ENCODE results near the gene PLEK. TPM values are rescaled to one million over a fixed set of nuclear protein-coding genes. Genes with fewer than 3 reads are reported as not detected.

PLEK gene
- total and polyA plus RNA-seq, 9 of the 15 experiments (the other 6 are each of a cell fraction or from before 2014, with no cell fraction given): 0.14 to 1.2 (median 0.36) TPM

GRCh38 chr2:68356599-68357239, 8.4 kb upstream of the PLEK start:
- no peaks in the 10 kb centered on the region for H4K20me1 ChIP-seq (replicated peaks; ENCODE audit: control insufficient read depth, insufficient read depth, low read length)
- FAIRE-seq: no peak
- TF ChIP-seq NR2C2 (CRISPR knock-in tag; IDR thresholded peaks at IDR 0.05) (no peak), NR2C2 (tag; IDR thresholded peaks at IDR 0.05) (0 out of 2 replicates have a peak, but pooled peaks have one; percentile 31), THRB (CRISPR knock-in tag; conservative IDR thresholded peaks at IDR 0.05) (no peak), HDAC8 (tag; IDR thresholded peaks at IDR 0.05) (no peak), CSDE1 (IDR thresholded peaks at IDR 0.05) (no peak), NR2C1 (IDR thresholded peaks at IDR 0.05) (peak; percentile 57; the same call in 1 of the 2 replicates), NR2C1 (tag; IDR thresholded peaks at IDR 0.05) (peak; percentile 65)
- TF ChIP-seq, protein P1, sequence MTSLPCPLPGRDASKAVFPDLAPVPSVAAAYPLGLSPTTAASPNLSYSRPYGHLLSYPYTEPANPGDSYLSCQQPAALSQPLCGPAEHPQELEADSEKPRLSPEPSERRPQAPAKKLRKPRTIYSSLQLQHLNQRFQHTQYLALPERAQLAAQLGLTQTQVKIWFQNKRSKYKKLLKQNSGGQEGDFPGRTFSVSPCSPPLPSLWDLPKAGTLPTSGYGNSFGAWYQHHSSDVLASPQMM (CRISPR knock-in tag; IDR thresholded peaks at IDR 0.05): no peak
- peaks cover 1 to 14% of the 10 kb centered on the region in 2 experiments for H3K4me1 ChIP-seq (replicated peaks in 1 of 2; ENCODE audit: control insufficient read depth in 2 of 2, insufficient read depth in 2 of 2, low read length in 2 of 2)
- intact Hi-C loops (cut with micrococcal nuclease) (loop anchor here (5.0 kb wide), 1 partner anchor 104 kb away; the partner anchor contains the start of gene PPP3R1), in situ Hi-C loops (cut with MboI) (no loop called here)
- no peak for DNase-seq (ENCODE audit: extremely low read depth in 1 of 4, low spot score in 3 of 4)
- peak overlapping the region; percentile 82 for H2AFZ ChIP-seq (ENCODE audit: low read depth, low read length)
- no peak overlapping the region for H3K9ac ChIP-seq (ENCODE audit: insufficient read depth in 1 of 2, low read depth in 2 of 2, low read length in 2 of 2)
- no TSS peak for BruUV-seq (replicated peaks)
- H3K27ac ChIP-seq (ENCODE audit: extremely low read depth, low read depth, low read length): no peak overlapping the region
- no peak overlapping the region for H3K4me3 ChIP-seq
- no peaks in the 10 kb centered on the region for H3K9me1 ChIP-seq (ENCODE audit: control insufficient read depth, insufficient read depth, low read length)
- POLR2A ChIA-PET: interaction anchor here (0.6 to 0.9 kb wide), 2 partner anchors 293 to 303 kb away, joined by 3 to 4 read pairs; no protein-coding TSS in a partner anchor
- no peaks in the 10 kb centered on the region for H3K79me2 ChIP-seq (ENCODE audit: control insufficient read depth, insufficient read depth, low read length)
- WGBS (ENCODE audit: insufficient coverage, low coverage, missing lambda C conversion rate): 94% methylated on average over 4 of the region's 4 CpGs
- no peaks in the 10 kb centered on the region for H3K27me3 ChIP-seq (ENCODE audit: control insufficient read depth in 2 of 2, insufficient read depth in 2 of 2, low read length in 2 of 2)
- no peaks in the 10 kb centered on the region for H3K36me3 ChIP-seq (ENCODE audit: control insufficient read depth, insufficient read depth, low read length)
- H3K4me2 ChIP-seq (ENCODE audit: insufficient read depth, low read length): no peak overlapping the region
- CTCF ChIA-PET (ENCODE audit: low intra/inter-chr PET ratio): no interaction called here
- H3K9me3 ChIP-seq (replicated peaks; ENCODE audit: control insufficient read depth, insufficient read depth, low read depth, low read length): no peaks in the 10 kb centered on the region
- no peak for ATAC-seq
